HTR-8/SVneo (cell line): Measurements from ENCODE around the gene RPUSD4.
A peak's percentile ranks its signal among the peaks of the same experiment; 100 is the strongest.

Source experiments
- DNase-seq: peaks from one replicate; pipeline ENCODE4 v3.0.0; 2011; ENCODE audit warnings: low spot score, mixed read lengths; ENCODE audit not compliant: insufficient read length
- FAIRE-seq: peaks from 2 replicates; lab custom pipeline; 2011; peaks lifted over from hg19 to GRCh38; lab: Jason Lieb, UNC

RPUSD4 gene

DNA sequence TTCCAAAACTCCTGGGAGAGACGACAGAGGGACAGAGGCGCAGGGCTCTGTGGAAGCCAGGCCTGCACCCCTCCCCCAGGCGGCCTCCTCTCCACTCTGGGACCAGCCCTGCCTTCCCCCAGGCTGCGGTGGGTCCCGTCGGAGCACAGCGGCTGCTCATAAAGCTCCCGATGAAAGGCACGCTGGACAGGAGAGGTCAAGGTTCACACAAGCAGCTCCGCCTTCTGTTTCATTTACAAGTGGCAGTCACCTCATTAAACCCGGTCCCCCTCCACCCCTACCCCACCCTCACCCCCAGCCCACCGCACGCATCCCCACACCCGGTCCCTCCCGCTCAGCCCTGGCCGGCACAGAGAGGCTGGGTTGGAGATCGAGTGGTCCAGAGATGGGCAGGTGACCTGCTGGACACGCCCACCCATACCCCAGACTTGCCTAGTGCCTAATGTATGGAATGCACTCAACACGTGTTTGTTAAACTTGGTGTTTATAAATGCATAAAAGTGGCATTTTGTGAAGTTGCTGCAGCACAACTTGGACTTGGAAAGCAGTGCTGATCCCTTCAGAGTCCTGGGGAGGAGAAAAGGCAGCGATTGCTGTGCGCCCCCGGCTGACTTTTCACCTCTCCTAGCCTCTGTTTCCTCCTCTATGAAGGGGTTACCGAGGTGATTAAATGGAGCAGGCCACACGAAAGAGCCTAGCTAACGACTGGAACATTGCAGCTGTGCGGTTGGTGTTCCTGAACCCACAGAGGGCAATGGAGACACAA lies 26.0 kb downstream of the RPUSD4 start:
- FAIRE-seq (no peak), DNase-seq (no peak)

- DNase-seq (no peak), FAIRE-seq (no peak)
Measured at GRCh38 chr11:126182787-126183445, 28.5 kb downstream of the RPUSD4 start.

DNA sequence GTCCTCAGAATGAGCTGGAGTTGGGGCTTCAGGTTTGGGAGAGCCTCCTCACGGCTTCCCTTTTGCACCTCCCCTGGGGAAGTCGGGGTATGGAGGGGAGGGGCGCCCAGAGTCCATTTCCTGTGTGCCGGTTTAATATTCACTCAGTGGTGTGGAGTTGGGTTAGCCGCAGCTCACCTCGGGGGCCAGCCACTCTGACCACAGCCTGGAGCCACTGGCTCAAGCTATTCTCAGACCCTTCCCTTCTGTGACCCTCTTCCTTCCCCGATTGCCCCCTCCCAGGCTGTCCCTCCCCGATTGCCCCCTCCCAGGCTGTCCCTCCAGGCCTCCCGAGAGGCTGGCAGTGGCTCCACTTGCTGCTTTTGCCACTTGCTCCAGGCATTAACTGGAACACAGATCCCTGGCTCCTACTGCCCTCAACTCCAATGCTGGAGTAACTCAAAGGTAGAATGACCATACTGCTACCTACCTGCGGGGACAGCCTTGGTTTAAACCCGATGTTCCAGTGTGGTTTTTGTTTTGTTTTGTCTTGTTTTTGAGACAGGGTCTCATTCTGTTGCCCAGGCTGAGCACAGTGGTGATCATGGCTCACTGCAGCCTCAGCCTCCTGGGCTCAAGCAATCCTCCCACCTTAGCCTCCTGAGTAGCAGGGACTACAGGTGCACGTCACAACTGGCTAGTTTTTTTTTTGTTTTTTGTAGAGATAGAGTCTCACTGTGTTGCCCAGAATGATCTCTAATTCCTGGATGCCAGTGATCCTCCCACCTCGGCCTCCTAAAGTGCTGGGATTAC lies 29.3 kb downstream of the RPUSD4 start:
- DNase-seq, result no peak
- FAIRE-seq, result no peak

DNA sequence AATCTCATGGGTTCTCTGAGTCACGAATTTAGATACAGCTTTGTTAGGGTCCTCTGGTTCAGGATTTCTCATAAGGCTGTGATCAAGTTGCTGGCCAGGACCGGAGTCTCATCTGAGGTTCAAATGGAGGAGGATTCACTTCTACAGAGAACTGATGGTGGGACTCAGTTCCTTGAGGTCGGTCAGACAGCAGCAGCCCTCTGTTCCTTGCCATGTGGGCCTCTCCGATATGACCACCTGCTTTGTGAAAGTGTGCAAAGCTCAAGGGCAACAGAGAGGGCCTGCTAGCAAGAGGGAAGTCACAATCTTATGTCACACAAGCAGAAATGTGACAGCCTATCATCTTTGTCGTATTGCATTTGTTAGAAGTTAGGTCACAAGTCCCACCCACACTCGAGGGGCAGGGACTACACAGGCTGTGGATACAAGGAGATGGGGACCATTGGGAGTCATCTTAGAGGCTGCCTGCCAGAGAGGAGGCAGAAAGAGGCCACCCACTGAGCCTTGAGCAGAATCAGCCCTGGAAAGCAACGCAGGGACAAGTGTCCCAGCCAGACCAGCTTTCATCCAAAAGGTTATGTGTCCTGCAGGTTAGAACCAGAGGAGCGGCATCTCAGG lies 34.5 kb downstream of the RPUSD4 start:
- FAIRE-seq (no peak), DNase-seq (no peak)

GRCh38 chr11:126175393-126175792 lies 36.1 kb downstream of the RPUSD4 start:
- FAIRE-seq (no peak), DNase-seq (no peak)

DNA sequence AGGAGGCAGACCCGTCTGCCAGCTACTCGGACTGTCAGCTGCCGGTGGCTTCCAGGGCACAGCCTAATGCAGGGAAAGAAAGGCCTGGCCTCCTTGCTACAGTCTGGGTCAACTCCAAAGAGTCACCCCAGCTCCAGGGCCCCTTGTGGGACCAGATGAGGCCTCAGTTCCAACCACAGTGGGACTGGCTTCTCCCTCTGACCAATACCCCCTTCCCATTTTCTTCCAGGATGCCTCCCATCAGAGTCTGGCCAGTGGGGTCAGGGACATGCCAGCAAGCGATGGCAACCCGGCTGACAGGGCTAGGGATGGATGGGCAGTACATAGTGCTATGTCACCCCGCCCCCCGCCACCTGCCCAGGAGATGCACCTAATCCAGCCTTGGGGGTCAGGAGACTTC lies 36.6 kb downstream of the RPUSD4 start:
- no peak for DNase-seq
- FAIRE-seq, result no peak

- no peak for FAIRE-seq
- no peak for DNase-seq
Measured at GRCh38 chr11:126173257-126173656, 38.2 kb downstream of the RPUSD4 start.

DNA sequence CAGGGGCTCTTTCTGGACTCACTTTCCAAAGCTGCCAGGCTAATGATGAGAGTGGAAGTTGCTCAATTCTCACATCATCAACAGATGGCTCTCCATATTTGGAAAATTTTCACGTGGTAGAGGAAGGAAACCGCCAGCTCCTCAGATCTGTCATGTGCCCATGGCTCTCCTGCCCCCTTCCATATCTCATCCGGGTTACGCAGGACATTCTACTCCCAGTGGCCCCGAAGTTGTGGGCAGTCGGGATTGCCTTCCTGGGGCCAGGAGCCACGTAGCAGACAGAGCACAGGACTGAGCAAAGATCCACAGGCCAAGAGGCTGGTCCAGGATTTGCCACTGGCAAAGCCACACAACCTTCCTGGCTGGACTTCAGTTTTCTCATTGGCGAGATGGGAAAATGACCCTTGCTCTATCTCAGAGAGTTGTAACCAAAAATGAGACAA lies 38.8 kb downstream of the RPUSD4 start:
- no peak for DNase-seq
- no peak for FAIRE-seq

DNA sequence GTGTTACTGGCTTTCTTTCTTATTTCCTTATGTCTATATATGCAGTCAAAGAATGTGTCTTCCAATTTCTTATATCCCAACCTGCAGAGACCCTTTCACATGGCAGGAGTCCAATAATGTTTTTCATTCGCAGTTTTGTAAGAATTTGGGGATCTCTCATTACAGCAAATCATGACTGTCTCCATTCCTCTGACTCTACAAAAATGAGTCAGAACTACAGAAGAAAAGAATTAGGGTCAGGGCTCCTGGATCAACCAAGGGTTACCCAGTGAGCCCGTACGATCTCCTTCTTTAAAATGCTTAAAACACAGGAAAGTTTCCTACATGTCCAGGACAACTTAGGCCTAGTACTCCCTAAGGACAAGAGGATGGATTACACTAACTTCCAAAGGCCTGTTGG lies 42.2 kb downstream of the RPUSD4 start:
- no peak for FAIRE-seq
- DNase-seq, result no peak

- DNase-seq, result no peak
- FAIRE-seq, result no peak
Measured at GRCh38 chr11:126167488-126167887, 44.0 kb downstream of the RPUSD4 start.

GRCh38 chr11:126166413-126166812 lies 45.0 kb downstream of the RPUSD4 start:
- FAIRE-seq (no peak), DNase-seq (no peak)

DNA sequence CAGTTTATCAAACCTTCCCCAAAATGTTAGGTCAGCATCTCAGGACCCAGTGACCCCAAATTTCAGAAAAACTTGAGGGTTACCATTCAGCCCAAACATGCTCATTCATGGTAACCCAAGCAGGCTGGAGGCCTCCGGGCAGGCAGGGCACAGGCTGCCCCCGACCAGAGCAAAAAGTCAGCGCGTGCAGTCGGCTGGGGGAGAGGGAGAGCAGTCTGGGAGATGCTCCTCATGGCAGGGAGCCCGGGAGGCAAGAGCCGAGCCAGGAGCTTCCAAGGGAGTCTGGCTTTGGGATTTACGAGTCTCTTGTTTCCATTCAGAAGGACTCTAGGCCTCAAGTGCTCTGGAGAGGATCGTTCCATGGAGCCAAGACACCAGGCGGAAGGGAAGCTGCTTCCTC lies 45.7 kb downstream of the RPUSD4 start:
- no peak for FAIRE-seq
- DNase-seq, result no peak

GRCh38 chr11:126165311-126165720 lies 46.1 kb downstream of the RPUSD4 start:
- FAIRE-seq (no peak), DNase-seq (no peak)

DNA sequence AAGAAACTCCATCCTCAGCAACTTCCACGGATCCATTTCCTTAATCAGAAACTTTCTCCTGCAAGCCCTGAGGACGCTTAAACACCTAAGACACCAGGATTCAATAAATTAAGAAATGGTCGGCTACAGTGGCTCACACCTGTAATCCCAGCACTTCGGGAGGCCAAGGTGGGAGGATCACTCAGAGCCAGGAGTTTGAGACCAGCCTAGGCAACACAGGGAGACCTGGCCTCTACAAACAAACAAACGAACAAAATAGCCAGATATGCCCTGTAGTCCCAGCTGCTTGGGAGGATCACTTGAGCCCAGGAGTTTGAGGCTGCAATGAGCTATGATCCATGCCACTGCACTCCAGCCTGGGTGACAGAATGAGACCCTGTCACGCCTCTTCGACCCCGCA lies 46.7 kb downstream of the RPUSD4 start:
- DNase-seq, result no peak
- no peak for FAIRE-seq

GRCh38 chr11:126163779-126164178 lies 47.7 kb downstream of the RPUSD4 start:
- no peak for FAIRE-seq
- no peak for DNase-seq

DNA sequence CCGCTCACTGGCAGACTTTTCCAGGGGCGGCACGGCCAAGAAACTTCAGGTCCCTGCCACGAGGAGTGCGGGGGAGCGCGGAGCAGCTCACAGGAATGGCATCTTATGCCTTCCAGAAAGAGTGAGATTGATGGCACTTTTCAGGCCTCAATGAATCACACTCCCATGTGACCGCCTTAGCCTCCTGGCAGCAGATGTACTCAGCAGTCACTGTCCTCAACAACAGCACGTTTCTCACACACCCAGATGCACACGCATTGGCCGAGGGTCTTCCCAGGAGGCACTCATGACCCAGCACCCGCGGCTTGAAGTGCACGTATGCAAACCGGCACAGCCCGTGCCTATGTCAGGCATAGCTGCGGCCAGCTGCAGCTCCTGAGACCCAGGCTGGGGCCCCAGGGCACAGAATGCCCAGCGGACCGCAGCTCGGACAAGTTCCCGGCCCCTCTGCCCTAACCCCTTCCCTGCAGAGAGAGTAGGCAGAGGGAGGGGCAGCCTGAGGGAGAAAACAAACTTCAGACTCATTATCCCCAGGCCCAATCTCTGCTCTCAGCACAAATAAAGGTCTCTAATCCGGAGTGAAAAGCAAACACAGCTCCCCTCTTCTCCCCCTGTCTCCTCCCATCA lies 48.3 kb downstream of the RPUSD4 start:
- DNase-seq (peak; percentile 92), FAIRE-seq (peak; percentile 96)

- DNase-seq, result no peak
- FAIRE-seq, result no peak
Measured at GRCh38 chr11:126162306-126163030, 49.0 kb downstream of the RPUSD4 start.

DNA sequence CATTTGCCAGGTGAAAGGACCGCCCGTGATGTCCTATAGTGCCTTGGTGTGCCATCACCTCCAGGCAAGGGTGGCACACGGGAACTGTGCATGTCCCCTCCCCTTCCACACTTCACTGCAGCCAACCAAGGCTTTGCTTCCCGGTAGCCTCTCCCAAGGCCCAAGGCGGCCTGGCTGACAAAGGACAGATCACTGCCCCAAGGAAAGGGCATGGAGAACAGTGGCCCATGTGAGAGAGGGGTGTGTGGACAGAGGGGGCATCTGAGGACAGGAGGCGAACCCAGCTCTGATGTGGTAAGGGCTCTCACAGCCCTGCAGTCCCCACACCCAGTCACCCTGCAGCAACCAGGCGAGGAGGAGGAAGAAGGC lies 50.4 kb downstream of the RPUSD4 start:
- FAIRE-seq, result no peak
- DNase-seq, result no peak

- DNase-seq (no peak), FAIRE-seq (no peak)
Measured at GRCh38 chr11:126160345-126161022, 51.0 kb downstream of the RPUSD4 start.
